ENCODE measurements around the gene LDLRAD2. TPM values are rescaled to one million over a fixed set of nuclear protein-coding genes. Genes with fewer than 3 reads are reported as not detected.

LDLRAD2 gene
- total and polyA plus RNA-seq, 2 donors = 0.14 to 1.9 TPM

DNA sequence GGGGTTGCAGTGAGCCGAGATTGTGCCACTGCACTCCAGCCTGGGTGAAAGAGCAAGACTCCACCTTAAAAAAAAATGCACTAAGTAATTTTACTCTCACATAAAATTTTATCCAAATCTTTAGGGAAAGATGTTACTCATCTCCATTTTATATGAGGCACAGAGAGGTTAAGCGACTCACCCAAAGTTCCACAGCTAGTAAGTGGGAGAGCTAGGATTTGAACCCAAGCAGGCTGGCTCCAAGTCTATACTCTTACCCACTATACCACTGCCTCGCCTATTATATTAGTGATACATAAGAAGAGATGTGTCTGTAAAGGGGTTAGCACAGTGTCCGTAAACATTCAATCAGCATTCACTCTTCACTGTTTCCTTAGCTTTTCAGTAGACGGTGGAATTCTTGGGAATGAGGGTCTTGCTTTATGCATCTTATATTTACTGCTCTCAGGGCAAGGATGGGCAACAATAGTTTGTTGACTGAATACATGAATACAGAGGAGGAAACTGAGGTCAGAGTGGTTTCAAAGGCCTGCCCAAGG, 15.1 kb downstream of the LDLRAD2 start:
- 96% methylated on average over 5 of the region's 5 CpGs for WGBS
- no peak for DNase-seq (ENCODE audit: low read depth in 6 of 9, low spot score in 9 of 9)

DNA sequence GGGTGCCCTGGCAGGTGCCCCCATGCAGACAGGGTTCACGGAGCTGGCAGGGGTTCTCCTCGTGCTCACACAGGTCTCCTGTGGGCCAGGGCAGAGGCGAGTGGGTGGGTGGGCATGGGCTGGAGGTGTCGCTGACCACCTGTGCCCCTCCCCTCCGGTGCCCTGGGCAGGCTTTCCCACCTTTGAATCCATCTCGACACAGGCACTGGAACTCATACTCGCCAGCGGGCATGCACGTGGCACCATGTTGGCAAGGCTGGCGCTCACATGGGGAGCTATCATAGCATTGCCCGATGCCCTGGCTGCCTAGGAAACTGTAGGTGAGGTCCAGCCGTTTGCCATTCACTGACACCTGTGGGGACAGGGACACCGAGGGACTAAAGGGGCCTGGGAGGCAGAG, 16.0 kb downstream of the LDLRAD2 start:
- Histone ChIP-seq H3K27ac (ENCODE audit: low read depth in 1 of 2, low read length in 1 of 2) (no peak overlapping the region), H3K36me3 (ENCODE audit: control insufficient read depth in 2 of 2, insufficient read depth in 2 of 2, low read length in 1 of 2) (no peaks in the 10 kb centered on the region), H3K27me3 (ENCODE audit: control insufficient read depth in 2 of 2, insufficient read depth in 1 of 2, low read length in 1 of 2) (no peaks in the 10 kb centered on the region), H3K9me3 (ENCODE audit: control insufficient read depth in 2 of 2, insufficient read depth in 1 of 2, low read length in 1 of 2) (peaks cover 0 to 2% of the 10 kb centered on the region in 2 donors), H3K4me3 (ENCODE audit: low read length in 2 of 2) (no peak overlapping the region), H3K4me1 (ENCODE audit: control insufficient read depth in 2 of 2, insufficient read depth in 2 of 2, low read length in 2 of 2) (no peaks in the 10 kb centered on the region)
- WGBS = 96% methylated on average over 13 of the region's 13 CpGs
- DNase-seq (ENCODE audit: low read depth in 6 of 9, low spot score in 9 of 9) = no peak

More for the DNA sequence above, 15.1 kb downstream of the LDLRAD2 start:
- no peak overlapping the region for H3K4me3 ChIP-seq (ENCODE audit: low read length in 2 of 2)
- H3K27ac ChIP-seq (ENCODE audit: low read depth in 1 of 2, low read length in 1 of 2) = no peak overlapping the region
- no peaks in the 10 kb centered on the region for H3K27me3 ChIP-seq (ENCODE audit: control insufficient read depth in 2 of 2, insufficient read depth in 1 of 2, low read length in 1 of 2)
- no peaks in the 10 kb centered on the region for H3K4me1 ChIP-seq (ENCODE audit: control insufficient read depth in 2 of 2, insufficient read depth in 2 of 2, low read length in 2 of 2)
- peaks cover 0 to 2% of the 10 kb centered on the region in 2 donors for H3K9me3 ChIP-seq (ENCODE audit: control insufficient read depth in 2 of 2, insufficient read depth in 1 of 2, low read length in 1 of 2)
- no peaks in the 10 kb centered on the region for H3K36me3 ChIP-seq (ENCODE audit: control insufficient read depth in 2 of 2, insufficient read depth in 2 of 2, low read length in 1 of 2)

DNA sequence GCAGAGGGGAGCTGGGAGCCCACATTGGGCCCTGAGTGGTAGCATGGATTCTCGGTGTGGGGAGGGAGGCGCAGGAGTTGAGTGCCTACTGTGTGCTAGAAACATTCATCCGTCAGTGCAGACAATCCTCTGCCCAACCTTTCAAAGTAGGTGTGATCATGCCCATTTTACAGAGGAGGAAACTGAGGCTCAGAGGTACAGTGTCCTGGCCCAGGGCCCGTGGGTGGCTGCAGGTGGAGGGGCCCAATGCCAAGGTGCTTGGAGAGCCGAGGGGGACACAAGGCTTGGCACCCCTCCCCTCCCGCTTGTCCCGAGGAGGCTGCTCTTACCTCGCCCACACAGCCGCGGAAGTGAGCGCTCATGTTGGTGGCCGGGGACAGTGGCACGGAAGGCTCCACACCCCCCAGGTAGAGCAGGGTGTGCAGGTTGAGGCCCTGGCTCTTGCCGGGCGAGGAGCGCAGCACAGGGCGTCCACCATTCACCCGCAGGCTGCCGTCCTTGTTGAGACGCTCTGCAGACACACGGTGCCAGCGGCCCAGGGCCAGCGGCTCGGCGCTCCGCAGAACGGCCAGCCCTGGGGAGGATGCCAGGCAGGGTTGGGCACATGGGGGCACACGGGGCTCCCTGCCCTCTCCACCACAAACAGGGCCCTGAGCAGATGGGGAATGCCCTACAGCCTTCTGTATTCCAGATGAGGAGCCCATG, 16.6 kb downstream of the LDLRAD2 start:
- H3K4me1 ChIP-seq (ENCODE audit: control insufficient read depth in 2 of 2, insufficient read depth in 2 of 2, low read length in 2 of 2) = no peaks in the 10 kb centered on the region
- H3K27ac ChIP-seq (ENCODE audit: low read depth in 1 of 2, low read length in 1 of 2) = no peak overlapping the region
- no peak for DNase-seq (ENCODE audit: low read depth in 6 of 9, low spot score in 9 of 9)
- no peaks in the 10 kb centered on the region for H3K27me3 ChIP-seq (ENCODE audit: control insufficient read depth in 2 of 2, insufficient read depth in 1 of 2, low read length in 1 of 2)
- WGBS = 97% methylated on average over 28 of the region's 28 CpGs
- H3K36me3 ChIP-seq (ENCODE audit: control insufficient read depth in 2 of 2, insufficient read depth in 2 of 2, low read length in 1 of 2) = no peaks in the 10 kb centered on the region
- no peak overlapping the region for H3K4me3 ChIP-seq (ENCODE audit: low read length in 2 of 2)
- H3K9me3 ChIP-seq (ENCODE audit: control insufficient read depth in 2 of 2, insufficient read depth in 1 of 2, low read length in 1 of 2) = peaks cover 2% of the 10 kb centered on the region in 2 donors

DNA sequence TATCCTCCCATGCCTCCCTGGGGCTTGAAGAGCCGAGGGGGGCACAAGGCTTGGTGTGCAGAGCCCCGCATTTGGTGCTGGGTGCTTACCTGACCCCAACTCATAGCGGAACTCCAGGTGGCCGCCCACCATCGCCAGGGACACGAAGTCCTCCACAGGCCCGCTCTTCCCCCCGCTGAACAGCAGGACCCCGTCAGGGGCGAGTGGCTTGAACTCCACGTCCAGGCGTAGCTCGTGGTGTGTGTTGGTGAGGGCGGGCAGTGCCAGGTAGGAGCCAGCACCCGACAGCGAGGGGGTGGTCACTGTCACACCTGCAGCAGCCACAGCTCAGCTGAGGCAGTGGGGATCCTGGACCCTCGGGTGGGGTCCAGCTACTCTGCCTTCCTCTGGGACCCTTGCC, 17.2 kb downstream of the LDLRAD2 start:
- Histone ChIP-seq H3K27me3 (ENCODE audit: control insufficient read depth in 2 of 2, insufficient read depth in 1 of 2, low read length in 1 of 2) (no peaks in the 10 kb centered on the region), H3K4me1 (ENCODE audit: control insufficient read depth in 2 of 2, insufficient read depth in 2 of 2, low read length in 2 of 2) (no peaks in the 10 kb centered on the region), H3K36me3 (ENCODE audit: control insufficient read depth in 2 of 2, insufficient read depth in 2 of 2, low read length in 1 of 2) (no peaks in the 10 kb centered on the region), H3K27ac (ENCODE audit: low read depth in 1 of 2, low read length in 1 of 2) (no peak overlapping the region), H3K4me3 (ENCODE audit: low read length in 2 of 2) (no peak overlapping the region), H3K9me3 (ENCODE audit: control insufficient read depth in 2 of 2, insufficient read depth in 1 of 2, low read length in 1 of 2) (peaks cover 2 to 8% of the 10 kb centered on the region in 2 donors)
- no peak for DNase-seq (ENCODE audit: low read depth in 6 of 9, low spot score in 9 of 9)
- WGBS = 92% methylated on average over 17 of the region's 17 CpGs

DNA sequence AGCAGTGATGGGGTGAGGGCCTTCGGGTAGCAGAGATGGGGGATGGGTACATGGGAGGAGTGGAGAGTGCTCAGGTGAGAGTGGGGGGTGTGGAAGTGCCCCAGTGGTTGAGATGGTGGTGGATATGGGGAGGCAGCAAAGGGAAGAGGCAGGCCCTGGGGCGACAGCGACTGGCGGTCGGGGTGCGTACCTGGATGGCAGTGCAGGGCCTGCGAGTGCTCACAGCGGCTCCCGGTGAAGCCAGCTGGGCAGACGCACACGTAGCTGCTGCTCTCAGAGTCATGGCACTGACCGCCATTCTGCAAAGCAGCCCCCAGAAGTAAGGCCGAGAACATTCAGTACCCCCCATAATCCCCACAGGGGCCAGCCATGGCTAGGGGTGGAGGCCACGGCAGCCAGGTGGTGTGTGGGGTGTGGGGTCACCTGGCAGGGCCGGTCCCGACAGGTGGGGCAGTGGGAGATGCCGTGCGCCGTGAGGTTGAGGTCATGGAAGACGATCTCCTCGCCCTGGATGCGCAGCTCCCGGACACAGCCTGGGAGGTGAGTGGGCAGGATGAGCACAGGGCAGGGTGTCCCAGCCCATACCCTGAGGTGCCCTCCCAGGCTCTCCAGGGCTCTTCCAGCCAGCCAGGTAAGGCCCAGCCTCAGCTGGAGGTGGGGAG, 18.9 kb downstream of the LDLRAD2 start:
- H3K4me1 ChIP-seq (ENCODE audit: control insufficient read depth in 2 of 2, insufficient read depth in 2 of 2, low read length in 2 of 2) = no peaks in the 10 kb centered on the region
- no peaks in the 10 kb centered on the region for H3K27me3 ChIP-seq (ENCODE audit: control insufficient read depth in 2 of 2, insufficient read depth in 1 of 2, low read length in 1 of 2)
- no peak overlapping the region for H3K27ac ChIP-seq (ENCODE audit: low read depth in 1 of 2, low read length in 1 of 2)
- no peak overlapping the region for H3K4me3 ChIP-seq (ENCODE audit: low read length in 2 of 2)
- no peak for DNase-seq (ENCODE audit: low read depth in 6 of 9, low spot score in 9 of 9)
- WGBS = 97% methylated on average over 23 of the region's 23 CpGs
- peaks cover 2 to 14% of the 10 kb centered on the region in 2 donors for H3K9me3 ChIP-seq (ENCODE audit: control insufficient read depth in 2 of 2, insufficient read depth in 1 of 2, low read length in 1 of 2)
- H3K36me3 ChIP-seq (ENCODE audit: control insufficient read depth in 2 of 2, insufficient read depth in 2 of 2, low read length in 1 of 2) = no peaks in the 10 kb centered on the region

DNA sequence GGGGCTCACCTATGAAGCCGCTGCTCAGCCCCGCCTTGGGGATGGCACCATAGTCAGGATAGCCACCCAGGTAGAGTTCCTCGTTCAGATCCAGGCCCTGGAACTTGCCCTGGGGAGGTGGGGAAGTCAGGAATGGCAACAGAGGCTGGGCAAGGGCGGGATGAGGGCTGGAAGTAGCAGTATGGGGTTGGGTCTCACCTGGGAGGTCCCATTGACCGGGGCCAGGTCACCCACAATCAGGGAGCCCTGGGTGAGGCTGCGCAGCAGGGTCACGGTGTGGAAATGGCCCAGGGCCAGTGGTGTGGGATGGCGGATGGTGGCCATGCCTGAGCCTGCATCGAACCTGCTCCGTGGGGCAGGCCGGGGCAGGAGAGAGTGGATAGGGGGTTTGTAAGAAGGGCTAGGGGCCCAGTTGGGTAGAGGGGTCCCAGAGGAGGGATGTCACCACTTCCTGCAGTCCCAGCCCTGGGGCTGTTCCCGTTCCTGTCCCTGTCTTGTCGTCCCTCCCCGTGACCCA, 19.4 kb downstream of the LDLRAD2 start:
- Histone ChIP-seq H3K4me1 (ENCODE audit: control insufficient read depth in 2 of 2, insufficient read depth in 2 of 2, low read length in 2 of 2) (no peaks in the 10 kb centered on the region), H3K36me3 (ENCODE audit: control insufficient read depth in 2 of 2, insufficient read depth in 2 of 2, low read length in 1 of 2) (no peaks in the 10 kb centered on the region), H3K9me3 (ENCODE audit: control insufficient read depth in 2 of 2, insufficient read depth in 1 of 2, low read length in 1 of 2) (peaks cover 2 to 14% of the 10 kb centered on the region in 2 donors), H3K4me3 (ENCODE audit: low read length in 2 of 2) (no peak overlapping the region), H3K27me3 (ENCODE audit: control insufficient read depth in 2 of 2, insufficient read depth in 1 of 2, low read length in 1 of 2) (no peaks in the 10 kb centered on the region), H3K27ac (ENCODE audit: low read depth in 1 of 2, low read length in 1 of 2) (no peak overlapping the region)
- no peak for DNase-seq (ENCODE audit: low read depth in 6 of 9, low spot score in 9 of 9)
- WGBS = 96% methylated on average over 14 of the region's 14 CpGs

DNA sequence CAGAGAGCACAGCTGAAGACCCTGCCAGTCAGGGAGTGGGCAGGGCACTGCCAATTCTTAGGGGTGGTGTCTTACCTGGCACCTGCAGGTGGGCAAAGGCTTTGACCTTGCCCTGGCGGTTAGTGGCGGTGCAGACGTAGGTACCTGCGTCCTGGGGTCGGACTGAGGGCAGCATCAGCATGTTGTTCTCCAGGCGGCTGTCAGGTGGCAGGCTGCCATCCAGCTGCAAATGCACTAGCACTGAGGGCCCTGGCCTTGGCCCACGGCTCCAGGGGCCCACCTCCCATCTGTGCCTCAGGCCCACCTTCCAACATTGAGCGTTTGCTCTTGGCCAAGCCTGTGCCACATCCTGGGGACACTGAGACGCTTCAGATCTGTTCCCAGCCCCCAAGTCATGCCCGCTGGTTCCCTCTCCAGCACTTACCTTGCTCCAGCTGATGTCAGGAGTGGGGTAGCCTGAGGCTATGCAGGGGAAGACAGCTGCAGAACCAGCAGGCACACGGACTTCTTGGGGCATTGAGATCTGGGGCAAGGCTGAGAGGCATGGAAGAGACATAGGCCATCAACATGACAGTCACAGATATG, 21.4 kb downstream of the LDLRAD2 start:
- DNase-seq (ENCODE audit: low read depth in 6 of 9, low spot score in 9 of 9) = no peak
- no peaks in the 10 kb centered on the region for H3K27me3 ChIP-seq (ENCODE audit: control insufficient read depth in 2 of 2, insufficient read depth in 1 of 2, low read length in 1 of 2)
- no peak overlapping the region for H3K27ac ChIP-seq (ENCODE audit: low read depth in 1 of 2, low read length in 1 of 2)
- H3K9me3 ChIP-seq (ENCODE audit: control insufficient read depth in 2 of 2, insufficient read depth in 1 of 2, low read length in 1 of 2) = peaks cover 0 to 14% of the 10 kb centered on the region in 2 donors
- 97% methylated on average over 11 of the region's 11 CpGs for WGBS
- H3K4me3 ChIP-seq (ENCODE audit: low read length in 2 of 2) = no peak overlapping the region
- no peaks in the 10 kb centered on the region for H3K36me3 ChIP-seq (ENCODE audit: control insufficient read depth in 2 of 2, insufficient read depth in 2 of 2, low read length in 1 of 2)
- no peaks in the 10 kb centered on the region for H3K4me1 ChIP-seq (ENCODE audit: control insufficient read depth in 2 of 2, insufficient read depth in 2 of 2, low read length in 2 of 2)

DNA sequence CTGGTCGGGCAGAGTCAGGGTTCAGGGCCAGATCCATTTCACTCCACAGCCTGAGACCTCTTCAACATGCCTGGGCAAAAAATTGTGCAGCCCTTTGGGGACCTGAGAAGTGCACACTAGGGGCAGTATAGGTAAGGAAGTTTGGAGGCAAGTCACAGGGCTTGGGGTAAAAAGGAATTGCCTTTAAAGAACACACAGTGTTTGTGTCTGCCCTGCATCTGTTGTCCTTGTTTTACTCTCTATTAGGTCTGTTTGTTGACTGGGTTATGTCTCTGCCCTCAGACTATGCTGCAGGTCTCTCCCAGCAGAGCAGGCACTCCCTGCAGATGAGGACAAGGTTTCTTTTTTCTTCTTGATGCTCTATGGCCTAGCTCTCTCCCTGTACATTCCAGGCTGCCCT, 22.0 kb downstream of the LDLRAD2 start:
- no peak overlapping the region for H3K4me3 ChIP-seq (ENCODE audit: low read length in 2 of 2)
- H3K9me3 ChIP-seq (ENCODE audit: control insufficient read depth in 2 of 2, insufficient read depth in 1 of 2, low read length in 1 of 2) = peaks cover 0 to 14% of the 10 kb centered on the region in 2 donors
- no peak for DNase-seq (ENCODE audit: low read depth in 6 of 9, low spot score in 9 of 9)
- H3K4me1 ChIP-seq (ENCODE audit: control insufficient read depth in 2 of 2, insufficient read depth in 2 of 2, low read length in 2 of 2) = no peaks in the 10 kb centered on the region
- H3K27me3 ChIP-seq (ENCODE audit: control insufficient read depth in 2 of 2, insufficient read depth in 1 of 2, low read length in 1 of 2) = no peaks in the 10 kb centered on the region
- WGBS = 91% methylated on average over 1 of the region's 1 CpG
- no peak overlapping the region for H3K27ac ChIP-seq (ENCODE audit: low read depth in 1 of 2, low read length in 1 of 2)
- no peaks in the 10 kb centered on the region for H3K36me3 ChIP-seq (ENCODE audit: control insufficient read depth in 2 of 2, insufficient read depth in 2 of 2, low read length in 1 of 2)

DNA sequence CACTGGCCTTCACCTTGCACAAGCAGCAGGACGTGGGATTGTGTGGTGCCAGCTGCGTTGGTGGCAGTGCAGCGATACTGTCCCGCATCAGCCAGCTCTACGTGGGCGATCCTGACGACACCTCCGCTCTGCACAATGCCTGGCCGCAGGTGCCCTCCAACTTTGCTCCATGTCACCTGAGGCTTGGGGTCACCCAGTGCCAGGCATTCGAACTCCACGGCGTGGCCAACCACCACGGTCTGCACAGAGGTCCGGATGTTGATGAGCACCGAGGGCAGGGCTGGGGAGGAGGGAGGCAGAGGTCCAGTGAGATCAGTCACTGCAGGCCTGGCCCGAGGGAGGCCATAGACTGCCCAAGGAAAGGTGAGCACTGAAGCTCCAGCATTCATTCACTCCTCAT, 22.6 kb downstream of the LDLRAD2 start:
- 93% methylated on average over 16 of the region's 16 CpGs for WGBS
- H3K36me3 ChIP-seq (ENCODE audit: control insufficient read depth in 2 of 2, insufficient read depth in 2 of 2, low read length in 1 of 2) = no peaks in the 10 kb centered on the region

More for the DNA sequence above, 22.6 kb downstream of the LDLRAD2 start:
- Histone ChIP-seq H3K9me3 (ENCODE audit: control insufficient read depth in 2 of 2, insufficient read depth in 1 of 2, low read length in 1 of 2) (peaks cover 0 to 14% of the 10 kb centered on the region in 2 donors), H3K4me1 (ENCODE audit: control insufficient read depth in 2 of 2, insufficient read depth in 2 of 2, low read length in 2 of 2) (no peaks in the 10 kb centered on the region), H3K27ac (ENCODE audit: low read depth in 1 of 2, low read length in 1 of 2) (no peak overlapping the region), H3K4me3 (ENCODE audit: low read length in 2 of 2) (no peak overlapping the region), H3K27me3 (ENCODE audit: control insufficient read depth in 2 of 2, insufficient read depth in 1 of 2, low read length in 1 of 2) (no peaks in the 10 kb centered on the region)
- no peak for DNase-seq (ENCODE audit: low read depth in 6 of 9, low spot score in 9 of 9)
